Brain pericyte (primary cell): ENCODE measurements around the gene MUC4.
"Not testable (repeated sequence)": the region's sequence is repeated elsewhere in the genome, so short reads cannot be mapped to it uniquely, and the experiment has no call there.

ENCODE experiments used
- DNase-seq: peaks from one replicate; pipeline ENCODE4 v3.0.0-alpha.2; 2012; ENCODE audit warnings: low read depth, low spot score

Gene MUC4

DNA sequence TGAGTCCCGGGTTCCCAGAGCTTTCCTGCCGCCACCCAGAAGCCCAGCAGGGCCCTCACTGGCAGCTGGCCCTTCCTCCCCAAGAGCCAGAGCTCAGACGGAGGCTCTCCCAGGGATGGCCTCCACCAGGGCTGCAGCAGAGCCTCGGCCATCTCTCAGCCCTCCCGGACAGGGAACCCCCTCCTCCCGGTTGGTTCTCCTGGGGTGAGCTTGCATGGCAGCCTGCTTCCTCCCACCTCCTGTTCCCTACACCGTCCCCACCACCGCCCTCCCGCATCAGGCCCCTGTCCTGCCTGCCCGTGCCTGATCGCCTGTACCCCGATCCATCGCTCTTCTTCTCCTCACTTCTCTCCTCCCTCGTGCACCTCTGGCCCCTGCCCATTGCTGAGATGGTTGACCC, 24.1 kb upstream of the MUC4 start:
- no peak for DNase-seq

- DNase-seq: no peak
Observed at GRCh38 chr3:195834675-195835583, 23.2 kb upstream of the MUC4 start.

- no peak for DNase-seq
Observed at GRCh38 chr3:195829897-195830254, 18.1 kb upstream of the MUC4 start.

- no peak for DNase-seq
Observed at GRCh38 chr3:195828762-195829161, 17.0 kb upstream of the MUC4 start.

DNA sequence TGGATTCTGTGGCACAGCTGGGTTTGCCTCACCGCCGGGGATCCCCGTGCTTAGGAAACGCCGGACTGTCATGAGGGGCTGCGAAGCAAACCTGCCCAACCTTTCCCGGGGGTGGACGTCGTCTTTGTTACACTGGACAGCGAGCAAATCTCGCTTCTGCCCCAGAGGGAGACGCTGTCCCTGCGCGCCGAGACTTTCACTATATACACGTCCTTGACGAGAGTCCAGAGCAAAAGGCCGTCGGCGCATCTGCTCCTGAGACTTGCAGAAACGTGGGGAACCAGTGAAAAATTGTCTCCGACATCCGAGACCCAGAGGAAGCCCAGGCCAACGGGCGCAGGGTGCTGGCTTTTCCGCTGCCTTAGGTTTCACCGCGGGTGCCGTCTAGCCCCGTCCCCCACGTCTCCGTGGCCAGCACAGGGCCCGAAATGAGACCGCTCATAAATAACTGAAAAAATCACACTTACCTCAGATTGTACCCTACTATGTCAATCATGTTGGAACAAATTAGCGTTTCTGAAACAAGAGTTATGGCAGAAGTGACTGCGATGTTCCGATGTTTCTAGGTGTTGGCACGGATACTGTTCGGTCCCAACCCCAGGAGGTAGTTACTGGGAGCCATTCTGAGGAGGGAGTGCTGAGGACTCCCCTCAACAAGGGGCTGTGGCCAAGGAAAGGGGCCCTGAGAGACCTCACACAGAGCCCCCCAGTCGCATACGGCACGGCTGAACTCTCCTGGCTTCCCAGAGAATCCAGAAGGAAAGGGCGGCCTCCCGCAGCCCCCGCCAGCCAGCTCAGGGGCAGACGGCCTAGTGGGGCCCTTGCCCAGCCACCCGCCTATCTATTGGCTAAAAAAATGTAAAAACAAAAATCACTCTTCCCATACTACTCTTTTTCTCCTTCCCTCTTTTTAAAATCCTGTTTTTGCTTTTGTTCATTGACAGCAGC, 14.4 kb upstream of the MUC4 start:
- DNase-seq: no peak

DNA sequence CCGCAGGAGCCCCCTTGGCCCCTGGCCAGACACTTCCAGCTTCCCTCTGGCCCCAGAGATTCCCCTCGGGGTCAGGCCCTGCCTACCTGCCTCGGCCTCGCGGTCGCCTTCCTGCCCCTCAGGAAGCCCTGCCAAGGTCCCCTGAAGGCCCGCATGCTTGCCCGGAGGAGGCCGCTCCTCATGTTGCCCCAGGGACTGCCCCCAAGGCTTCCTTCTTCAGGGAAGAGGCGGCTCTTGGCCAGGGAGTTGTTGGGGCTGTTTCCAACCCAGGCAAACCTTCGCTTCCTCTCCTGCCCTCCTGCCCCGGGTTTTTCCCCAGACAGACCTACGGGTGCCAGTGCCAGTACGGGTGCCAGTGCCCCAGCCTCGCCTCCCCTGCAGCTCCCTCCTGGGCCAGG, 13.5 kb upstream of the MUC4 start:
- DNase-seq: no peak

- DNase-seq: not testable (repeated sequence)
Observed at GRCh38 chr3:195824425-195825190, 12.9 kb upstream of the MUC4 start.

GRCh38 chr3:195823999-195824398, 12.3 kb upstream of the MUC4 start:
- no peak for DNase-seq

DNA sequence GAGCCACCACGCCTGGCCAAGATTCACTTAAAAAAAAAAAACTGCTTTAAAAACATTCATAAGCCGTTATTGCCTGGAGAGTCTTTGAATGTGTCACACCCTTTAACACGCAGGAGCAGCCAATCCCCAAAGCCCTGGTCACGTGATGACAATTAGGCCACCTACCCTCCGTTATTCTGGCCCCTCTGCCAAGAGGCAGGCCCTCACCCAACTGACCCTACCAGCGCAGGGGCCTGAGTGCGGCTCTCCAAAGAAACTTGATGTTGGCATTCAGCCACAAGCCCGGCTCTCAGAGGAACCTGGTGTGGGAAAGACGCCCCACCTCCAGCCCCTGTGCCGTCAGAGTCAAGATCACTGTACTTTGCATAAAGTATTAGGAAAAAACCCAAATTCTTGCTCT, 11.6 kb upstream of the MUC4 start:
- no peak for DNase-seq

GRCh38 chr3:195822131-195822696, 10.5 kb upstream of the MUC4 start:
- no peak for DNase-seq

GRCh38 chr3:195821403-195822130, 9.8 kb upstream of the MUC4 start:
- no peak for DNase-seq

GRCh38 chr3:195820901-195821300, 9.2 kb upstream of the MUC4 start:
- DNase-seq: no peak

GRCh38 chr3:195820186-195820585, 8.5 kb upstream of the MUC4 start:
- no peak for DNase-seq

DNA sequence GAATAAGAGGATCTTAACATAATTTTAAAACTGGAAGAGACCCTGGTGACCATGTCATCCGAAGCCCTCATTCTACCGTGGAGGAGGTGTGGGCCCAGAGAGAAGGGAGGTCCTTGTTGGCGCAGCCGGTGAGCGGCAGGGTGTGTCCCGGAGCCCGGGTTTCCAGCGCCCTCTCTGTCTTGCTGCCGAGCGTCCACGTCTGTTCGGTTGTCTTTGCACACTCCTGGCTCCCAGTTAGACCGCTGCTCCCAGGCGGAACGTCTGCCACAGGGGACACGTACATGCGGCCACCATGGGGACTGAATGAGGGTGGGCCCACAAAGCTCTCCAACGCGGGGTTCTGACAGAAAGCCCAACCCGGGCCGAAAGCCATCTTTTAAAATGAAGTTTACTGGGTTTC, 6.6 kb upstream of the MUC4 start:
- DNase-seq: no peak

- DNase-seq: no peak
Observed at GRCh38 chr3:195817578-195818135, 5.9 kb upstream of the MUC4 start.

GRCh38 chr3:195816276-195816913, 4.7 kb upstream of the MUC4 start:
- DNase-seq: not testable (repeated sequence)

GRCh38 chr3:195815169-195815771, 3.5 kb upstream of the MUC4 start:
- DNase-seq: no peak

DNA sequence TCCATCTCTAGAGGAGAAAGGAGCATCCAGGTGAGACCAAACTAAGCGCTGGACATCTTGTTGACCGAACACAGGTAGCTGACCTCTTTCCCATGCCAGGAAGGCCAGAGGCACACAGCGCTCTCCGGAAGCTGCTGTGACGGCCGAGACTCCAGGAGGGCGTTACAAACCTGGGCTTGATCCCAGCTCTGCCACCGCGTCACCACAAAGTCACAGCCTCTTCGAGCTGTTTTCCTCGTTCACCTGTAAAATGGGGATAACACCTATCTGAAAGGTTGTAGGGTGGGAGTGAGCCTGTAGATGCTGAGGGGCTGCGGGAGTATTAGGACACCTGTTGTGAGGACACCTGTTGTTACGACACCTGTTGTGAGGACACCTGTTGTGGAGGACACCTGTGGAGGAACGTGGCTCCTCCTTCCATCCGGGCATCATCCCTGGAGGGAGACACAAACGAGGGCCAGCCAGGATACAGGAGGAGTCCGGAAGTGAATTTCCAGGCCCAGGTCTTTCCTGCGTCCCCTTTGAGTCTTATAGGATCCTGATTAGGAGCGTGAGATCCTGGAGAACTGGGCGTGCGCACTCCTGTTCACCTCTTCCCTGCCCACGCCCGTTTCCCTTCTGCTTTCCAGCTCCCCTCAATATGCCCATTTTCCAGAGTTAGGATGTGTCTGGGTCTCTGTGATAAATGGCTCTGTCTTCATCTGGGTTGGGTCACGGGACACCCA, 2.3 kb upstream of the MUC4 start:
- no peak for DNase-seq

DNA sequence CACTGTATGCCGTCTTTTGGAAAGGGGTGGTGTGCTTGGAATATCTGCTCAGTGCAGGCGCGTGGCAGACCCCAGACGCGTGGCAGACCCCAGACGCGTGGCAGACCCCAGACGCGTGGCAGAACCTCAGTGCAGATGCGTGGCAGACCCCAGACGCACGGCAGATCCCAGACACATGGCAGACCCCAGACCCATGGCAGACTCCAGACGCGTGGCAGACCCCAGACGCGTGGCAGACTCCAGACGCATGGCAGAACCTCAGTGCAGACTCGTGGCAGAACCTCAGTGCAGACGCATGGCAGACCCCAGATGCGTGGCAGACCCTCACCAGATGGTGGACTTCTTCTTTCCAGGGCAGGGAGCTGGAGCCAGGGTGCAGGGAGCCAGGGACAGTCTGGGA, 637 bp upstream of the MUC4 start:
- no peak for DNase-seq
